Peyer's patch (tissue), 4 donors: ENCODE data around the gene TMEM123. TPM values are rescaled to one million over a fixed set of nuclear protein-coding genes. Genes with fewer than 3 reads are reported as not detected.

Experiments used
- DNase-seq, 3 donors: peaks; one replicate each; pipeline ENCODE4 v3.0.0-alpha.2; 2017 to 2019
- H3K27ac ChIP-seq, 4 donors: fragments of 200-600 bp; sonication (generic); one replicate each; pipeline ENCODE4 v1.5.1; 2016 to 2019
- H3K27me3 ChIP-seq, 2 donors: fragments of 200-600 bp; sonication (generic); one replicate each; pipeline ENCODE4 v1.5.1; 2019
- H3K36me3 ChIP-seq, 3 donors: fragments of 200-600 bp; sonication (generic); one replicate each; pipeline ENCODE4 v1.5.1; 2016 to 2019
- H3K4me1 ChIP-seq, 4 donors: fragments of 200-600 bp; sonication (generic); one replicate each; pipeline ENCODE4 v1.5.1; 2016 to 2019
- H3K4me3 ChIP-seq, 4 donors: fragments of 200-600 bp; sonication (generic); 1 replicate in 3 of 4; 2 replicates in 1 of 4; pipeline ENCODE4 v1.5.1; 2016 to 2019; ENCODE audit warnings: mild to moderate bottlenecking in 1 of 4
- H3K9me3 ChIP-seq, 4 donors: fragments of 200-600 bp; sonication (generic); one replicate each; pipeline ENCODE4 v1.5.1; 2016 to 2019; ENCODE audit warnings: mild to moderate bottlenecking in 1 of 4
- POLR2A ChIP-seq, 2 donors: fragments of 450-650 bp; IDR thresholded peaks; one replicate each; pipeline ENCODE4 v1.5.1; 2017; ENCODE audit warnings: antibody characterized with exemption in 2 of 2, mild to moderate bottlenecking in 2 of 2, moderate library complexity in 2 of 2
- total RNA-seq, 4 donors: library from RNA; depleted of rRNA; stranded (reverse); fragments of >200 nt; gene quantifications; one replicate each; pipeline ENCODE4 v1.1.0, GENCODE V29; 2016
- TF ChIP-seq, protein P1 (sequence below), 6 experiments: fragments of 450-650 bp in 4 of 6; fragments of 200-600 bp in 2 of 6; sonication (generic) in 1 of 6; IDR thresholded peaks; one replicate each; pipeline ENCODE4 v1.5.1; 2017 to 2019; ENCODE audit warnings: antibody characterized with exemption in 6 of 6, mild to moderate bottlenecking in 3 of 6, moderate library complexity in 1 of 6

The TMEM123 gene
- total RNA-seq, 4 donors from 2014 or later, result 36.1 to 78.4 (median 54.5) TPM

DNA sequence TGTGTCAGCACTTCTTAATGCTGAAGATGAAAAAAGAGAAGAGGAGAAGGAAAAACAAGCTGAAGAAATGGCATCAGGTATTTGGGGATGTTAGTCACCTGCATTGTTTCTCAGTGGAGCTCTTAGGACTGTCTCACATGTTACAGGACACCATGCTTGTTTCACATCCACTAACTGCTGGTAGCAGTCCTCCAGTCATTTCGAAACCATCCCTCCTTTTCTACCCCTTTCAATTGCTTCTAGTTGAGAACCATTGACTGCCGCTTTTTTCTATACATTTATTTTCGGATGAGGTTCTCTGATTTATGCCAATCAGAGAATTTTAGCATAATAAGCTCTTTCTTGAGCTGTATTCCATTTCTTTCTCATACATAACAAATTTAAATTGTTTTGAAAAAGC is 84.1 kb downstream of the TMEM123 start:
- no peaks in the 10 kb centered on the region for H3K27me3 ChIP-seq
- no peak overlapping the region for H3K27ac ChIP-seq
- no peak for DNase-seq
- no peaks in the 10 kb centered on the region for H3K9me3 ChIP-seq
- H3K4me3 ChIP-seq, result no peak overlapping the region
- H3K4me1 ChIP-seq, result no peaks in the 10 kb centered on the region
- peaks cover 0 to 54% (median 0%) of the 10 kb centered on the region in 3 donors for H3K36me3 ChIP-seq
- TF ChIP-seq, protein P1, sequence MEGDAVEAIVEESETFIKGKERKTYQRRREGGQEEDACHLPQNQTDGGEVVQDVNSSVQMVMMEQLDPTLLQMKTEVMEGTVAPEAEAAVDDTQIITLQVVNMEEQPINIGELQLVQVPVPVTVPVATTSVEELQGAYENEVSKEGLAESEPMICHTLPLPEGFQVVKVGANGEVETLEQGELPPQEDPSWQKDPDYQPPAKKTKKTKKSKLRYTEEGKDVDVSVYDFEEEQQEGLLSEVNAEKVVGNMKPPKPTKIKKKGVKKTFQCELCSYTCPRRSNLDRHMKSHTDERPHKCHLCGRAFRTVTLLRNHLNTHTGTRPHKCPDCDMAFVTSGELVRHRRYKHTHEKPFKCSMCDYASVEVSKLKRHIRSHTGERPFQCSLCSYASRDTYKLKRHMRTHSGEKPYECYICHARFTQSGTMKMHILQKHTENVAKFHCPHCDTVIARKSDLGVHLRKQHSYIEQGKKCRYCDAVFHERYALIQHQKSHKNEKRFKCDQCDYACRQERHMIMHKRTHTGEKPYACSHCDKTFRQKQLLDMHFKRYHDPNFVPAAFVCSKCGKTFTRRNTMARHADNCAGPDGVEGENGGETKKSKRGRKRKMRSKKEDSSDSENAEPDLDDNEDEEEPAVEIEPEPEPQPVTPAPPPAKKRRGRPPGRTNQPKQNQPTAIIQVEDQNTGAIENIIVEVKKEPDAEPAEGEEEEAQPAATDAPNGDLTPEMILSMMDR (IDR thresholded peaks at IDR 0.05), result no peak
- TF ChIP-seq POLR2A (IDR thresholded peaks at IDR 0.05), result no peak

DNA sequence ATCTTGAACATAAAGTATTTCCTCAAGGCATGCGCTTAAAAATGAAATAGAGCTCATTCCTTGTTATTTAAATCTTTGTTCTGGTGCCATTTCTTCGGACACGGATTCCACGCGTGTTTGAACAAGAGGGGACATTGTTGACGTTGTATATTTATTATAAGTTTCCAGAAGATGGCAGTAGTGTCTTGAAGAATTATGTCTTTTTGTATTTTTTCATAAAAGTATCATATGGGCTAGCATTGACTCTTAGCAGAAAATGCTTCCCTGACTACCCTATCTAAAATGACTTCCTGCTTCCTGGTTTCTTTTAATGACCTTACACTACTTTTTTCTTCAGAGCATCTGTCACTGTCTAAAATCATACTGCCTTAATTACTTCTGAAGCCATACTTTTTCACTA is 85.2 kb downstream of the TMEM123 start:
- Histone ChIP-seq H3K27me3 (no peaks in the 10 kb centered on the region), H3K36me3 (peaks cover 0 to 65% (median 0%) of the 10 kb centered on the region in 3 donors), H3K9me3 (no peaks in the 10 kb centered on the region), H3K27ac (no peak overlapping the region), H3K4me1 (no peaks in the 10 kb centered on the region), H3K4me3 (no peak overlapping the region)
- no peak for TF ChIP-seq POLR2A (IDR thresholded peaks at IDR 0.05)
- TF ChIP-seq, protein P1 (IDR thresholded peaks at IDR 0.05), result peak in 2 of 6 experiments; percentile 19 to 33
- no peak for DNase-seq

DNA sequence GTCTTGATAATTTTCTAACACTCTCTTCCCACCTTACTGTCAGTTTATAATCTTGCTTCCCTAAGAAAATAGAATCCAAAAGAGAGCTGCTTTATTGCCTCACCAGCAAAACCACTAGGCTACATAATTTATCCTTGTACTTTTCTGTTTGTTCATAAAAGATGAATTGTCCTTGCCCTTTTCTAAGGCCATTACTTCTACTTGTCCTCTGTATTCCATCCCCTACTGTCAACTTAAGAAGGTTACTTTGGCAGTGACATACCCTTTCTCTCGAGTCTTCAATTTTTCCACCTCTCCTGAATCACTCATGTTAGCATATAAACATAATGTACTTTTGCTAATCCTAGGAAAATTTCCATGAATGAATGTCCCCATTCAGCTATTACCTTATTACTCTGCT is 87.6 kb downstream of the TMEM123 start:
- DNase-seq, result no peak

DNA sequence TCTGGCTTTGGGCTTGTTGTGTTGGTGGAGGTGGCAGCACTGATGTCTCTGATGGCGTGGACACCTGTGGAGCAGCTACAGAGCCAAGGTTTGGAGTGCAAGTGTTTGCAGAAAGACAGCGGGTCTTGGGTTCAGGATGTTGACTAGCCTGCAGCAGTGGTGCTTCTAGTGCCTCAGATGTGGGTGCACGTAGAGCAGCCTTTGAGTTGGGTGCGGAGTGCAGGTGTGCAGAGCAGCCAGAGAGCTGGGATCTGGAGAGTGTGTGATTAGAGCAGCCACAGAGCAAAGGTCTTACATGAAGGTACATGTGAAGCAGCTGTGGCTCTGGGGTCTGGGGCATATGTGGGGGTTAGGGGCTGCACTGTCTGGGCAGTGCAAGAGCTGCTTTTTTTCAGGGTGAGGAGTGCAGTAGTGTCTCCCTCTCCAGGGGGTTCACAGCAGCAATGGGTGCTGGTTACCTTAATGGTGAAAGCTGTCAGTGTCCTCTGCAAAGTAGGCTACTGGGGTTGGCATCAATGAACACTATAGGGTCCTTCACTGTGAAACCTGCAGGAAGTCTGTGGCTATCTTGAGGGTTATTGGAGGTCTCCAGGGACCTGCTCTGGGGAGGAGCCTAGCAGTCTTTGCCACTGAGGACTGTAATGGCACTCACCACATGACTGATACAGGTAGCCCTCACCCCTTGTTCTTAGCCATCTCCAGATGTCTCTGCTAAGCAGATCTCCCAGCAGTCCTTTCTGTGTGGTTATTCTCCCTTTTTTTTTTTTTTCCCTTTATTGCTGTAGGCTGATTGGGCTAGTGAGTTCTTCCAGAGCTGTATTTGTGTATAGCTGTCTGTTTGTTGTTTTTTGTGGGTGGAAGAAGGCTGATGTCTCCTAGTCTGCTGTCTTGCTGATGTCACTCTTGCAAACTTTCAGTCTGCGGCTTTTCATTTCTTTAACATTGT is 91.2 kb downstream of the TMEM123 start:
- Histone ChIP-seq H3K27ac (peak overlapping the region in 1 of 4 donors; percentile 38), H3K27me3 (no peaks in the 10 kb centered on the region), H3K9me3 (no peaks in the 10 kb centered on the region), H3K4me1 (no peaks in the 10 kb centered on the region), H3K36me3 (peaks cover 0 to 78% (median 0%) of the 10 kb centered on the region in 3 donors), H3K4me3 (no peak overlapping the region)
- no peak for TF ChIP-seq POLR2A (IDR thresholded peaks at IDR 0.05)
- TF ChIP-seq, protein P1 (IDR thresholded peaks at IDR 0.05), result no peak
- peak in 1 of 3 donors; percentile 29 for DNase-seq

More for the DNA sequence above, 87.6 kb downstream of the TMEM123 start:
- H3K27ac ChIP-seq, result no peak overlapping the region
- peaks cover 0 to 85% (median 0%) of the 10 kb centered on the region in 3 donors for H3K36me3 ChIP-seq
- TF ChIP-seq, protein P1 (IDR thresholded peaks at IDR 0.05), result no peak
- TF ChIP-seq POLR2A (IDR thresholded peaks at IDR 0.05), result no peak
- no peaks in the 10 kb centered on the region for H3K27me3 ChIP-seq
- H3K9me3 ChIP-seq, result no peaks in the 10 kb centered on the region
- no peaks in the 10 kb centered on the region for H3K4me1 ChIP-seq
- no peak overlapping the region for H3K4me3 ChIP-seq

DNA sequence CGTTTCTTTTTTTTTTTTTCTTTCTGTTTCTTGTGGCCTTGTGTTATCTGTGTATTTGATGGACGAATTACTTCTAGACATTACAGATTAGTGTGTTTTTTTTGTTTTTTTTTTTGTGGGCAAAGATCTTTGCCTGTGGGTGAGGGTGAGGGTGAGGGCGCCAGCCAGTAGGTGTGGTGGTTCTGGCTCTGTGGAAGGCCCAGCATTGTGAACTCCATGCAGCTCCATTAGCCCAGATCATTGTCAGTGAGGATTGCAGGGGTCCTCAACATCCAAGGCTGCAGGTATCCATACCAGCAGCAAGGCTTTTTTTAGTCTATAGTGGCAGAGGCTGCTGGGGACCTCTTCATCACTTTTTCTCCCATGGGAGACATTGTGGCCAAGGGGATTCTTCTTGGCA is 91.9 kb downstream of the TMEM123 start:
- no peak for DNase-seq
- H3K27ac ChIP-seq, result no peak overlapping the region
- no peaks in the 10 kb centered on the region for H3K27me3 ChIP-seq
- peaks cover 0 to 71% (median 0%) of the 10 kb centered on the region in 3 donors for H3K36me3 ChIP-seq
- H3K9me3 ChIP-seq, result no peaks in the 10 kb centered on the region
- TF ChIP-seq POLR2A (IDR thresholded peaks at IDR 0.05), result no peak
- TF ChIP-seq, protein P1 (IDR thresholded peaks at IDR 0.05), result no peak
- H3K4me3 ChIP-seq, result no peak overlapping the region
- H3K4me1 ChIP-seq, result no peaks in the 10 kb centered on the region
